ENCODE measurements around the gene SLC22A2.

Gene SLC22A2

GRCh38 chr6:160238761-160239751 is 19.6 kb downstream of the SLC22A2 start:
- H3K27ac ChIP-seq (ENCODE audit: extremely low read depth, low read depth, low read length), result no peak overlapping the region
- no peaks in the 10 kb centered on the region for H3K9me3 ChIP-seq (ENCODE audit: control insufficient read depth, insufficient read depth, low read depth, low read length)
- H3K4me3 ChIP-seq (ENCODE audit: low read depth, low read length), result no peak overlapping the region
- ChIA-PET POLR2A (no interaction called here), CTCF (interaction anchor here (1.1 kb wide), 1 partner anchor 100 kb away, joined by 3 read pairs; no protein-coding TSS in a partner anchor)
- TF ChIP-seq YY2 (tag by site-specific recombination; IDR thresholded peaks at IDR 0.05) (no peak), ZBTB10 (tag by site-specific recombination; IDR thresholded peaks at IDR 0.05) (no peak), ZNF514 (tag by site-specific recombination; IDR thresholded peaks at IDR 0.05) (no peak), ZNF24 (tag by site-specific recombination; IDR thresholded peaks at IDR 0.05) (no peak), TCF7L2 (IDR thresholded peaks at IDR 0.05; ENCODE audit: borderline replicate concordance, low read depth, low read length) (no peak), ZNF16 (tag by site-specific recombination; IDR thresholded peaks at IDR 0.05; ENCODE audit: low read depth) (no peak), ZBTB44 (tag by site-specific recombination; IDR thresholded peaks at IDR 0.05) (no peak), ZNF670 (tag by site-specific recombination; IDR thresholded peaks at IDR 0.05; ENCODE audit: low read depth) (no peak), MEIS1 (CRISPR knock-in tag; IDR thresholded peaks at IDR 0.05; ENCODE audit: borderline replicate concordance) (no peak), ZNF223 (tag by site-specific recombination; IDR thresholded peaks at IDR 0.05) (no peak), ZNF350 (tag by site-specific recombination; IDR thresholded peaks at IDR 0.05) (no peak), ZFP3 (tag by site-specific recombination; IDR thresholded peaks at IDR 0.05; ENCODE audit: low read depth) (no peak), PRDM4 (tag by site-specific recombination; IDR thresholded peaks at IDR 0.05) (no peak), PBX3 (CRISPR knock-in tag; IDR thresholded peaks at IDR 0.05) (no peak), ZNF585B (tag by site-specific recombination; IDR thresholded peaks at IDR 0.05) (no peak)
- H3K4me1 ChIP-seq (ENCODE audit: control insufficient read depth, insufficient read depth, low read length), result no peaks in the 10 kb centered on the region
- no peaks in the 10 kb centered on the region for H3K36me3 ChIP-seq (ENCODE audit: control insufficient read depth in 2 of 2, insufficient read depth in 1 of 2, low read length in 2 of 2)

- H3K9me3 ChIP-seq (ENCODE audit: control insufficient read depth, insufficient read depth, low read depth, low read length), result no peaks in the 10 kb centered on the region
- ChIA-PET POLR2A (no interaction called here), CTCF (interaction anchor here (1.3 kb wide), 1 partner anchor 58 kb away, joined by 5 read pairs; no protein-coding TSS in a partner anchor)
- no peak overlapping the region for H3K4me3 ChIP-seq (ENCODE audit: low read depth, low read length)
- no peaks in the 10 kb centered on the region for H3K4me1 ChIP-seq (ENCODE audit: control insufficient read depth, insufficient read depth, low read length)
- no peaks in the 10 kb centered on the region for H3K36me3 ChIP-seq (ENCODE audit: control insufficient read depth in 2 of 2, insufficient read depth in 1 of 2, low read length in 2 of 2)
- no peak overlapping the region for H3K27ac ChIP-seq (ENCODE audit: extremely low read depth, low read depth, low read length)
- TF ChIP-seq ZNF2 (tag by site-specific recombination; IDR thresholded peaks at IDR 0.05) (no peak), ZNF830 (tag by site-specific recombination; IDR thresholded peaks at IDR 0.05; ENCODE audit: low read depth) (no peak), ZNF510 (tag by site-specific recombination; IDR thresholded peaks at IDR 0.05; ENCODE audit: insufficient replicate concordance) (no peak), OVOL3 (tag by site-specific recombination; IDR thresholded peaks at IDR 0.05) (no peak), ZNF18 (tag by site-specific recombination; IDR thresholded peaks at IDR 0.05) (no peak), ZBTB26 (tag by site-specific recombination; optimal IDR thresholded peaks at IDR 0.05) (no peak), KLF8 (tag by site-specific recombination; IDR thresholded peaks at IDR 0.05) (no peak), ZNF132 (tag by site-specific recombination; IDR thresholded peaks at IDR 0.05; ENCODE audit: borderline replicate concordance) (no peak), ZNF16 (tag by site-specific recombination; IDR thresholded peaks at IDR 0.05; ENCODE audit: low read depth) (no peak)
Measured at GRCh38 chr6:160238278-160238711, 20.3 kb downstream of the SLC22A2 start.
